ENCODE results near the gene SUPT4H1. TPM values are rescaled to one million over a fixed set of nuclear protein-coding genes. Genes with fewer than 3 reads are reported as not detected.
A peak's percentile ranks its signal among the peaks of the same experiment; 100 is the strongest.

The SUPT4H1 gene
- total and polyA plus RNA-seq, 9 of the 15 experiments (the other 6 are each of a cell fraction or from before 2014, with no cell fraction given) = 62.1 to 320 (median 117) TPM

- TF ChIP-seq TBP (optimal IDR thresholded peaks at IDR 0.05; ENCODE audit: low read depth, low read length) = no peak
- TF ChIP-seq RBM39 (optimal IDR thresholded peaks at IDR 0.05; ENCODE audit: low read depth, low read length) = no peak
- no peak for TF ChIP-seq ESRRA (IDR thresholded peaks at IDR 0.05; ENCODE audit: borderline replicate concordance, low read depth)
- no peak for TF ChIP-seq CHD1 (IDR thresholded peaks at IDR 0.05; ENCODE audit: low read length)
- TF ChIP-seq FOXK1 (CRISPR knock-in tag; IDR thresholded peaks at IDR 0.05; ENCODE audit: borderline replicate concordance) = no peak
- TF ChIP-seq GTF2F1 (IDR thresholded peaks at IDR 0.05; ENCODE audit: low read depth, low read length) = no peak
- TF ChIP-seq ZNF197 (CRISPR knock-in tag; IDR thresholded peaks at IDR 0.05; ENCODE audit: low read depth) = no peak
- no peak for TF ChIP-seq ZKSCAN1 (IDR thresholded peaks at IDR 0.05; ENCODE audit: low read depth, low read length)
- TF ChIP-seq ASH1L (IDR thresholded peaks at IDR 0.05; ENCODE audit: borderline replicate concordance, low read depth, partially characterized antibody) = no peak
- TF ChIP-seq ATF7 (IDR thresholded peaks at IDR 0.05) = no peak
- no peak for TF ChIP-seq PCBP1 (IDR thresholded peaks at IDR 0.05; ENCODE audit: low read depth, low read length, poor library complexity, severe bottlenecking)
- no peak for TF ChIP-seq GTF2A2 (tag; IDR thresholded peaks at IDR 0.05)
- TF ChIP-seq ZNF830 (CRISPR knock-in tag; IDR thresholded peaks at IDR 0.05) = no peak
- no peak for TF ChIP-seq ZBTB8A (IDR thresholded peaks at IDR 0.05; ENCODE audit: partially characterized antibody)
- peak overlapping the region; percentile 7; the same call in 1 of the 2 replicates for H2AFZ ChIP-seq (ENCODE audit: low read depth, low read length)
- H3K4me1 ChIP-seq (replicated peaks in 1 of 2; ENCODE audit: control insufficient read depth in 2 of 2, insufficient read depth in 2 of 2, low read length in 2 of 2) = peaks cover 37 to 44% of the 10 kb centered on the region in 2 experiments
- WGBS (ENCODE audit: insufficient coverage, low coverage, missing lambda C conversion rate) = 58% methylated on average over 5 of the region's 5 CpGs
- H3K4me3 ChIP-seq = no peak overlapping the region
- ChIA-PET CTCF (ENCODE audit: low intra/inter-chr PET ratio) (no interaction called here), POLR2A (interaction anchor here (0.7 to 17.7 kb wide), 6 partner anchors 13 to 1421 kb away, joined by 3 to 257 read pairs (median 16); partner anchors contain the start of gene SUPT4H1)
- H3K9me3 ChIP-seq (replicated peaks; ENCODE audit: control insufficient read depth, insufficient read depth, low read depth, low read length) = no peaks in the 10 kb centered on the region
- no peaks in the 10 kb centered on the region for H4K20me1 ChIP-seq (replicated peaks; ENCODE audit: control insufficient read depth, insufficient read depth, low read length)
- intact Hi-C loops (cut with micrococcal nuclease) (no loop called here), in situ Hi-C loops (cut with MboI) (no loop called here)
- ATAC-seq (no peak), FAIRE-seq (no peak), DNase-seq (ENCODE audit: extremely low read depth in 1 of 4, low spot score in 3 of 4) (no peak)
- H3K27ac ChIP-seq (ENCODE audit: extremely low read depth, low read depth, low read length) = no peak overlapping the region; the same call in 2 of the 3 replicates
- H3K36me3 ChIP-seq (ENCODE audit: control insufficient read depth, insufficient read depth, low read length) = no peaks in the 10 kb centered on the region
- no peak overlapping the region for H3K4me2 ChIP-seq (ENCODE audit: insufficient read depth, low read length)
- no peaks in the 10 kb centered on the region for H3K27me3 ChIP-seq (ENCODE audit: control insufficient read depth in 2 of 2, insufficient read depth in 2 of 2, low read length in 2 of 2)
- H3K9me1 ChIP-seq (ENCODE audit: control insufficient read depth, insufficient read depth, low read length) = peaks cover 3% of the 10 kb centered on the region
- H3K9ac ChIP-seq (ENCODE audit: insufficient read depth in 1 of 2, low read depth in 2 of 2, low read length in 2 of 2) = no peak overlapping the region; a peak in 2 of 4 replicates
- no peaks in the 10 kb centered on the region for H3K79me2 ChIP-seq (ENCODE audit: control insufficient read depth, insufficient read depth, low read length)
- BruUV-seq (replicated peaks) = no TSS peak
Measured at GRCh38 chr17:58365980-58366595, 14.1 kb upstream of the SUPT4H1 start.
